ENCODE data around the gene NR3C2. TPM values are rescaled to one million over a fixed set of nuclear protein-coding genes. Genes with fewer than 3 reads are reported as not detected.

Gene NR3C2
- total and polyA plus RNA-seq, 10 of the 15 experiments (the other 5 are each of a cell fraction or from before 2014, with no cell fraction given): 0.05 to 0.11 (median 0.08) TPM; not detected in 4

DNA sequence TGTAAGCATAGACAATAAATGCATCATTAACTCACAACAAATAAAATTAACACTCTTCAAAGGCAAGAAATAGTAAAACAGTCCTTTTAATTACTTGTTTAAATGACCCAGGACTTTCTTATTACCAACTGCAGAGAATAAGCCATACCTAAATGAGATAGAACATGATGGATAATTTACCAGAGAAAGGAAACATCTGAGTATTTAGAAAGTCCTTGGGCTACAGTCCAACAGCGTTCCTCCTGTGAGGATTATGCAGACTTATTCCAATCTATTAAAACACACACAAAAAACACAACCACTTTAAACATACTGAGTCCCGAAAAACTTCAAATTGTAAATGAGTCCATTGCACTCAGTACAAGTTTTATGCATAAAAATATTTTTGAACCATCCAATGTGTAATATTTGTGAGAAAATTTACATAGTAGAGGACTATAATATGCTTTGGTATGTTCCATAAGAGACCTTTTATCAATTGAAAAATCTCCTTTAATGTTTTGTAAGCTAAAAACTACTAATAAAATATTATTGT lies 129.2 kb downstream of the NR3C2 start:
- FAIRE-seq: no peak
- RAD21 ChIA-PET (ENCODE audit: unreplicated experiment): no interaction called here
- TF ChIP-seq MYB (IDR thresholded peaks at IDR 0.05; ENCODE audit: borderline replicate concordance, low read depth, low read length) (no peak), IRF4 (IDR thresholded peaks at IDR 0.05; ENCODE audit: low read depth, low read length) (no peak), SRF (IDR thresholded peaks at IDR 0.05; ENCODE audit: low read depth in 2 of 2, low read length in 2 of 2) (no peak), SIN3A (IDR thresholded peaks at IDR 0.05; ENCODE audit: low read depth, low read length) (no peak), STAT1 (conservative IDR thresholded peaks at IDR 0.05) (no peak), PAX5 (IDR thresholded peaks at IDR 0.05; ENCODE audit: borderline replicate concordance, low read depth, low read length) (no peak), RELA (IDR thresholded peaks at IDR 0.05; ENCODE audit: borderline replicate concordance, partially characterized antibody) (no peak), TARDBP (IDR thresholded peaks at IDR 0.05; ENCODE audit: borderline replicate concordance) (no peak), IRF5 (IDR thresholded peaks at IDR 0.05; ENCODE audit: borderline replicate concordance) (no peak), ZNF207 (IDR thresholded peaks at IDR 0.05; ENCODE audit: borderline replicate concordance) (no peak), BMI1 (IDR thresholded peaks at IDR 0.05; ENCODE audit: borderline replicate concordance) (no peak), TCF7 (IDR thresholded peaks at IDR 0.05; ENCODE audit: borderline replicate concordance) (no peak)
- TF ChIP-seq, protein P1, sequence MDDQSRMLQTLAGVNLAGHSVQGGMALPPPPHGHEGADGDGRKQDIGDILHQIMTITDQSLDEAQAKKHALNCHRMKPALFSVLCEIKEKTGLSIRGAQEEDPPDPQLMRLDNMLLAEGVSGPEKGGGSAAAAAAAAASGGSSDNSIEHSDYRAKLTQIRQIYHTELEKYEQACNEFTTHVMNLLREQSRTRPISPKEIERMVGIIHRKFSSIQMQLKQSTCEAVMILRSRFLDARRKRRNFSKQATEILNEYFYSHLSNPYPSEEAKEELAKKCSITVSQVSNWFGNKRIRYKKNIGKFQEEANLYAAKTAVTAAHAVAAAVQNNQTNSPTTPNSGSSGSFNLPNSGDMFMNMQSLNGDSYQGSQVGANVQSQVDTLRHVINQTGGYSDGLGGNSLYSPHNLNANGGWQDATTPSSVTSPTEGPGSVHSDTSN (IDR thresholded peaks at IDR 0.05; ENCODE audit: insufficient replicate concordance, low read depth, low read length): no peak
- TF ChIP-seq, protein P2, sequence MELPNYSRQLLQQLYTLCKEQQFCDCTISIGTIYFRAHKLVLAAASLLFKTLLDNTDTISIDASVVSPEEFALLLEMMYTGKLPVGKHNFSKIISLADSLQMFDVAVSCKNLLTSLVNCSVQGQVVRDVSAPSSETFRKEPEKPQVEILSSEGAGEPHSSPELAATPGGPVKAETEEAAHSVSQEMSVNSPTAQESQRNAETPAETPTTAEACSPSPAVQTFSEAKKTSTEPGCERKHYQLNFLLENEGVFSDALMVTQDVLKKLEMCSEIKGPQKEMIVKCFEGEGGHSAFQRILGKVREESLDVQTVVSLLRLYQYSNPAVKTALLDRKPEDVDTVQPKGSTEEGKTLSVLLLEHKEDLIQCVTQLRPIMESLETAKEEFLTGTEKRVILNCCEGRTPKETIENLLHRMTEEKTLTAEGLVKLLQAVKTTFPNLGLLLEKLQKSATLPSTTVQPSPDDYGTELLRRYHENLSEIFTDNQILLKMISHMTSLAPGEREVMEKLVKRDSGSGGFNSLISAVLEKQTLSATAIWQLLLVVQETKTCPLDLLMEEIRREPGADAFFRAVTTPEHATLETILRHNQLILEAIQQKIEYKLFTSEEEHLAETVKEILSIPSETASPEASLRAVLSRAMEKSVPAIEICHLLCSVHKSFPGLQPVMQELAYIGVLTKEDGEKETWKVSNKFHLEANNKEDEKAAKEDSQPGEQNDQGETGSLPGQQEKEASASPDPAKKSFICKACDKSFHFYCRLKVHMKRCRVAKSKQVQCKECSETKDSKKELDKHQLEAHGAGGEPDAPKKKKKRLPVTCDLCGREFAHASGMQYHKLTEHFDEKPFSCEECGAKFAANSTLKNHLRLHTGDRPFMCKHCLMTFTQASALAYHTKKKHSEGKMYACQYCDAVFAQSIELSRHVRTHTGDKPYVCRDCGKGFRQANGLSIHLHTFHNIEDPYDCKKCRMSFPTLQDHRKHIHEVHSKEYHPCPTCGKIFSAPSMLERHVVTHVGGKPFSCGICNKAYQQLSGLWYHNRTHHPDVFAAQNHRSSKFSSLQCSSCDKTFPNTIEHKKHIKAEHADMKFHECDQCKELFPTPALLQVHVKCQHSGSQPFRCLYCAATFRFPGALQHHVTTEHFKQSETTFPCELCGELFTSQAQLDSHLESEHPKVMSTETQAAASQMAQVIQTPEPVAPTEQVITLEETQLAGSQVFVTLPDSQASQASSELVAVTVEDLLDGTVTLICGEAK (IDR thresholded peaks at IDR 0.05; ENCODE audit: borderline replicate concordance): no peak
- no peaks in the 10 kb centered on the region for H4K20me1 ChIP-seq (ENCODE audit: control insufficient read depth, insufficient read depth)
- DNase-seq (ENCODE audit: low read depth, low spot score): no peak
- in situ Hi-C loops (cut with MboI): no loop called here
- no TSS peak for BruUV-seq (replicated peaks)
- no peaks in the 10 kb centered on the region for H3K9me3 ChIP-seq (replicated peaks; ENCODE audit: control insufficient read depth, insufficient read depth, low read length)
- POLR2A ChIA-PET: no interaction called here
- no peak overlapping the region for H3K4me3 ChIP-seq
- no peaks in the 10 kb centered on the region for H3K27me3 ChIP-seq (replicated peaks in 1 of 2; ENCODE audit: control insufficient read depth in 2 of 2, insufficient read depth in 2 of 2, low read length in 1 of 2)
- no peaks in the 10 kb centered on the region for H3K79me2 ChIP-seq (ENCODE audit: control insufficient read depth, insufficient read depth, low read length)
- no peak overlapping the region for H3K27ac ChIP-seq (ENCODE audit: control insufficient read depth, insufficient read depth)
- no peak overlapping the region for H3K9ac ChIP-seq (ENCODE audit: control insufficient read depth, insufficient read depth, low read length)
- no peak for ATAC-seq
- no peaks in the 10 kb centered on the region for H3K36me3 ChIP-seq (ENCODE audit: control insufficient read depth in 2 of 2, insufficient read depth in 2 of 2, low read length in 1 of 2)
- no peak overlapping the region for H2AFZ ChIP-seq (ENCODE audit: control insufficient read depth, low read depth, low read length)
- CTCF ChIA-PET: no interaction called here
- intact Hi-C loops (cut with micrococcal nuclease; ENCODE audit: unreplicated experiment): no loop called here
- H3K4me1 ChIP-seq (ENCODE audit: control insufficient read depth, insufficient read depth, low read length): no peaks in the 10 kb centered on the region
- no peak overlapping the region for H3K4me2 ChIP-seq (ENCODE audit: control insufficient read depth, insufficient read depth)
- SMC1A ChIA-PET (ENCODE audit: uncharacterized antibody, unreplicated experiment): no interaction called here
- 3% methylated on average over 2 of the region's 2 CpGs for WGBS (ENCODE audit: insufficient coverage, insufficient replicate concordance, low lambda C conversion rate, missing lambda C conversion rate)
